T-helper 17 cell (primary cell): ENCODE measurements around the gene FGFRL1. TPM values are rescaled to one million over a fixed set of nuclear protein-coding genes. Genes with fewer than 3 reads are reported as not detected.

Source experiments
- ATAC-seq: fragments of 150-1000 bp; cut with Tn5 transposase; 2 replicates; pipeline ENCODE4 v1.10.0; 2021; ENCODE audit warnings: mild to moderate bottlenecking, moderate library complexity
- DNase-seq, 3 donors: peaks; one replicate each; pipeline versions ENCODE4 v3.0.0 to v3.0.0-alpha.2; 2020 to 2021
- H3K9me3 ChIP-seq: one replicate; pipeline ENCODE4 v1.7.0; 2013; ENCODE audit warnings: low read length, mild to moderate bottlenecking; ENCODE audit not compliant: control insufficient read depth, poor library complexity, severe bottlenecking
- H3K27ac Mint-ChIP-seq: one replicate; pipeline ENCODE4 v1.8.0; 2022; ENCODE audit warnings: mild to moderate bottlenecking, moderate library complexity, mixed read lengths
- H3K27me3 Mint-ChIP-seq: one replicate; pipeline ENCODE4 v1.8.0; 2022; ENCODE audit warnings: mixed read lengths
- H3K36me3 Mint-ChIP-seq: one replicate; pipeline ENCODE4 v1.8.0; 2022; ENCODE audit warnings: low read depth, mixed read lengths
- H3K4me1 Mint-ChIP-seq: one replicate; pipeline ENCODE4 v1.8.0; 2022; ENCODE audit warnings: mild to moderate bottlenecking, mixed read lengths
- H3K4me3 Mint-ChIP-seq: one replicate; pipeline ENCODE4 v1.8.0; 2022; ENCODE audit warnings: mild to moderate bottlenecking, moderate library complexity, mixed read lengths
- total RNA-seq, 4 donors: library from RNA in 2 of 4; stranded (reverse) in 2 of 4; gene quantifications; one replicate each; pipeline ENCODE4 v1.2.3 and lab custom pipeline; 2022 to 2026

FGFRL1 gene
- total RNA-seq, 2 donors from 2014 or later, result 23.1 to 30.1 TPM

DNA sequence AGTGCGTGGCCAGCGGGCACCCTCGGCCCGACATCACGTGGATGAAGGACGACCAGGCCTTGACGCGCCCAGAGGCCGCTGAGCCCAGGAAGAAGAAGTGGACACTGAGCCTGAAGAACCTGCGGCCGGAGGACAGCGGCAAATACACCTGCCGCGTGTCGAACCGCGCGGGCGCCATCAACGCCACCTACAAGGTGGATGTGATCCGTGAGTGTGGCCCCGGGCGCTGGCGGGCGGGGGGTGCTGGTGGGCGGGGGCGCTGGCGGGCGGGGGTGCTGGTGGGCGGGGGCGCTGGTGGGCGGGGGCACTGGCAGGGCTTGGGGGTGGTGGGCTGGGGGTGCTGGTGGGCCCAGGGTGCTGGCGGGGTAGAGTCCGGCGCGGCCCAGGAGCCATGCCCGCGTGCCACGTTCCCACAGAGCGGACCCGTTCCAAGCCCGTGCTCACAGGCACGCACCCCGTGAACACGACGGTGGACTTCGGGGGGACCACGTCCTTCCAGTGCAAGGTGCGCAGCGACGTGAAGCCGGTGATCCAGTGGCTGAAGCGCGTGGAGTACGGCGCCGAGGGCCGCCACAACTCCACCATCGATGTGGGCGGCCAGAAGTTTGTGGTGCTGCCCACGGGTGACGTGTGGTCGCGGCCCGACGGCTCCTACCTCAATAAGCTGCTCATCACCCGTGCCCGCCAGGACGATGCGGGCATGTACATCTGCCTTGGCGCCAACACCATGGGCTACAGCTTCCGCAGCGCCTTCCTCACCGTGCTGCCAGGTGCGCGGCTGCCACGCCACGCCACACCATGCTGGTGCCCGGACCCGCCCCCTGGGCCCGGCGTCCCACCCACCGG, 12.7 kb downstream of the FGFRL1 start:
- Mint-ChIP-seq H3K4me3 (no peak overlapping the region), H3K27me3 (no peaks in the 10 kb centered on the region), H3K27ac (no peak overlapping the region), H3K36me3 (peaks cover 3% of the 10 kb centered on the region), H3K4me1 (peaks cover 5% of the 10 kb centered on the region)
- no peak for ATAC-seq
- DNase-seq, result no peak
- no peaks in the 10 kb centered on the region for H3K9me3 ChIP-seq

DNA sequence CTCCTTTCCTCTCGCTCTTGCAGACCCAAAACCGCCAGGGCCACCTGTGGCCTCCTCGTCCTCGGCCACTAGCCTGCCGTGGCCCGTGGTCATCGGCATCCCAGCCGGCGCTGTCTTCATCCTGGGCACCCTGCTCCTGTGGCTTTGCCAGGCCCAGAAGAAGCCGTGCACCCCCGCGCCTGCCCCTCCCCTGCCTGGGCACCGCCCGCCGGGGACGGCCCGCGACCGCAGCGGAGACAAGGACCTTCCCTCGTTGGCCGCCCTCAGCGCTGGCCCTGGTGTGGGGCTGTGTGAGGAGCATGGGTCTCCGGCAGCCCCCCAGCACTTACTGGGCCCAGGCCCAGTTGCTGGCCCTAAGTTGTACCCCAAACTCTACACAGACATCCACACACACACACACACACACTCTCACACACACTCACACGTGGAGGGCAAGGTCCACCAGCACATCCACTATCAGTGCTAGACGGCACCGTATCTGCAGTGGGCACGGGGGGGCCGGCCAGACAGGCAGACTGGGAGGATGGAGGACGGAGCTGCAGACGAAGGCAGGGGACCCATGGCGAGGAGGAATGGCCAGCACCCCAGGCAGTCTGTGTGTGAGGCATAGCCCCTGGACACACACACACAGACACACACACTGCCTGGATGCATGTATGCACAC, 13.6 kb downstream of the FGFRL1 start:
- no peak for DNase-seq
- ATAC-seq, result no peak
- Mint-ChIP-seq H3K4me3 (no peak overlapping the region), H3K27ac (no peak overlapping the region), H3K36me3 (peaks cover 3% of the 10 kb centered on the region), H3K4me1 (peaks cover 4% of the 10 kb centered on the region), H3K27me3 (no peaks in the 10 kb centered on the region)
- H3K9me3 ChIP-seq, result no peaks in the 10 kb centered on the region

DNA sequence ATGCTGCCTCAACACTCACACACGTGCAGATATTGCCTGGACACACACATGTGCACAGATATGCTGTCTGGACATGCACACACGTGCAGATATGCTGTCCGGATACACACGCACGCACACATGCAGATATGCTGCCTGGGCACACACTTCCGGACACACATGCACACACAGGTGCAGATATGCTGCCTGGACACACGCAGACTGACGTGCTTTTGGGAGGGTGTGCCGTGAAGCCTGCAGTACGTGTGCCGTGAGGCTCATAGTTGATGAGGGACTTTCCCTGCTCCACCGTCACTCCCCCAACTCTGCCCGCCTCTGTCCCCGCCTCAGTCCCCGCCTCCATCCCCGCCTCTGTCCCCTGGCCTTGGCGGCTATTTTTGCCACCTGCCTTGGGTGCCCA, 14.7 kb downstream of the FGFRL1 start:
- Mint-ChIP-seq H3K4me1 (peaks cover 4% of the 10 kb centered on the region), H3K4me3 (no peak overlapping the region), H3K36me3 (peaks cover 3% of the 10 kb centered on the region), H3K27me3 (no peaks in the 10 kb centered on the region), H3K27ac (peak overlapping the region; percentile 11)
- peak in 2 of 3 donors; percentile 27 to 45 for DNase-seq
- ATAC-seq, result peak; percentile 90
- H3K9me3 ChIP-seq, result no peaks in the 10 kb centered on the region

DNA sequence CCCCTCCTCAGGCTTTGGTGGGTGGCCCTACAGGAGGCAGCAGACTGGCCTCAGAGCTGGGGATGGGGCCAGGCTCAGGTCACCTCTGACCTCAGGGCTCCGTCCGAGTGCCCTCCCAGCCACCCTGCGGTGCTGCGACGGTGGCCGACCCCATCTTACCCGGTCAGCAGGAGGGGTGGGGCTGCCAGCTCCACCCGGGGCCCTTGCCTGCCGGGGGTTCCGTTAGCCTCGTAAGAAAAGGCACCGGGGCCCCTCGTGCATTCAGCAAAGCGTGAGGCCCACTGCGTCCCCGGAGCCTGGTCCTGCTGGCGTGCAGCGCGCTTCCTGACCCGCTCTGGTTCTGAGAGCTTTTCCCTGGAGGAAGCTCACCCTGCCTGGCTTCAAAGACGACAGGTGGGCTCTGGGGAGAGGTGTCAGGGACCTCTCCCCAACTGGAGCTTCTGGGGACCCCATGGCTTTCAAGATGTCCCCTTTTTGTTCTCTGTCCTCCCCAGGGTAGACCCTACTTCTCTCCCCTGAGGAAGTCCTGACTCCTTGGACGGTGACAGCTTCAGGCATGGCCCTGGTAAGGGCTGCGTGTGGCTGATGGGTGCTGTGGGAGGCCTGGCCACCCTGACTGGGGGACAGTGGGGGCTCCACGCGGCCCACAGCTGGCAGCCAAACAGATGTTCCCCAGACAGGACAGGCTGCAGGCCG, 15.9 kb downstream of the FGFRL1 start:
- H3K4me3 Mint-ChIP-seq, result no peak overlapping the region
- peaks cover 3% of the 10 kb centered on the region for H3K36me3 Mint-ChIP-seq
- no peaks in the 10 kb centered on the region for H3K27me3 Mint-ChIP-seq
- DNase-seq (no peak), ATAC-seq (no peak)
- no peak overlapping the region for H3K27ac Mint-ChIP-seq
- H3K4me1 Mint-ChIP-seq, result peaks cover 4% of the 10 kb centered on the region
- H3K9me3 ChIP-seq, result no peaks in the 10 kb centered on the region

DNA sequence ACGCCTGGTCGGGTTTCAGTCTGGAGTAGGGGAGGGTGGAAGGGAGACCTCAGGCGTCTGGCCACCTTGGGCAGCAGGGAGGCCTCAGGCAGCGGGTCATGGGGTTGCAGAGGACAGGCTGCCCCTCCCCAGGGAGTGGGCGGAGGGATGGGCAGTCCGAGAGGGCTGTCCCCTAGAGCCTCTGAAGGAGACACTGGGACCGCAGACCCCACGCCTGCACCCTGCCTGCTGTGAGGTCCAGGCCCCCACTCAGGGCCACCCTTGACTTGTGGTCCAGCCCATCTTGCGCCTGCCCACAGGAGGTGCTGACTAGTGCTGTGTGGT, 16.5 kb downstream of the FGFRL1 start:
- peaks cover 4% of the 10 kb centered on the region for H3K4me1 Mint-ChIP-seq
- H3K27ac Mint-ChIP-seq, result no peak overlapping the region
- H3K4me3 Mint-ChIP-seq, result no peak overlapping the region
- ATAC-seq, result no peak
- DNase-seq, result no peak
- no peaks in the 10 kb centered on the region for H3K9me3 ChIP-seq
- H3K36me3 Mint-ChIP-seq, result peaks cover 3% of the 10 kb centered on the region
- H3K27me3 Mint-ChIP-seq, result no peaks in the 10 kb centered on the region

DNA sequence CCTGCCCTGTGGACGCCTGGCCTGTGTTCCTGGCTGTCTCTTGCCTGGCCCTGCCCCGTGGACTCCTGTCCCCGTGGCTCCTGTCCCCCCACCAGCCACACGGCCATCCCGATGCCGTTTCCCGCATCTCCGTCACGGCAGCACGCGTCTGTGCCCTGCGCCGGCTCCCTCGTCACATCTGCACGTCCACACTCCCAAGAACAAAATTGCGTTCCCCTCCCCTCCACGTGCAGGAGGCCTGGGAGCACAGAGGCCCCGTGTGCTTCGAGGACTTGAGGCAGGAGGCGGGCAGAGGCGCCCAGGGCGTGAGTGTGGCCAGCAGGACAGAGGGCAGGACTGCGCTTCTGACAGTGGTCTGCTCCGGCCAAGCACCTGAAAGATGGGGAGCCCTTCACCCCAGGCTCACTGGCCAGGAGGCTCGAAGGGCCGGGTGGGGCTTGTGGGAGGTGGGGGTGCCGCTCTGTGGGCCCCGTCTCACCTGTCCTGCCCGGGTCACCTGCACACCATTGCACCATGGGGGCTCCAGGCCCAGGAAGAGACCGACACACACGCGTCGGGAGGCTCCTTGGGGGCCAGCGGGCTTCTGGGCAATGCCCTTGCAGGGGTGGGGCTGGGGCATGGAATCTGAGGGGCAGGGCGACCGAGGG, 17.3 kb downstream of the FGFRL1 start:
- DNase-seq (no peak), ATAC-seq (no peak)
- H3K36me3 Mint-ChIP-seq, result peaks cover 3% of the 10 kb centered on the region
- no peak overlapping the region for H3K4me3 Mint-ChIP-seq
- H3K27me3 Mint-ChIP-seq, result no peaks in the 10 kb centered on the region
- H3K4me1 Mint-ChIP-seq, result peaks cover 4% of the 10 kb centered on the region
- no peak overlapping the region for H3K27ac Mint-ChIP-seq
- no peaks in the 10 kb centered on the region for H3K9me3 ChIP-seq

DNA sequence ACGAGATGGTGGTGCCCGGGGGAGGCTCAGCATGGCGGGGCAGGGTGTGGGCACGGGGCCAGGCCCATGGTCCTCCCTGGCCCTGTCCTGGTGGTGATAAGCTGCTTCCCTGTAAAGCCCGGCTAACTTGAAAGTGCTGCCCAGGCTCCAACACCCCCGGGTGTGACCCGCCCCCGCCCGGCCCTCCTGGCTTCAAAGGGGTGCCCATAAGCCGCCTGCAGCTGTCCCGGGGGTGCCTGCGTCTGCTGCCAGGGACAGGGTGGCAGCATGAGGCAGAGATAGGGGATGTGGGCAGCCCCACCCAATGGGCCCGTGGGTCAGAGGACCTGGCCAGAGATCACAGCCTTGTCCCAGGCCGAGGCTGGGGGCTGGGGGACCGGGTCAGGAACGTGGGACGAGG, 18.1 kb downstream of the FGFRL1 start:
- no peak overlapping the region for H3K4me3 Mint-ChIP-seq
- no peaks in the 10 kb centered on the region for H3K27me3 Mint-ChIP-seq
- H3K9me3 ChIP-seq, result no peaks in the 10 kb centered on the region
- peaks cover 3% of the 10 kb centered on the region for H3K36me3 Mint-ChIP-seq
- no peak overlapping the region for H3K27ac Mint-ChIP-seq
- ATAC-seq, result no peak
- peaks cover 4% of the 10 kb centered on the region for H3K4me1 Mint-ChIP-seq
- DNase-seq, result no peak

DNA sequence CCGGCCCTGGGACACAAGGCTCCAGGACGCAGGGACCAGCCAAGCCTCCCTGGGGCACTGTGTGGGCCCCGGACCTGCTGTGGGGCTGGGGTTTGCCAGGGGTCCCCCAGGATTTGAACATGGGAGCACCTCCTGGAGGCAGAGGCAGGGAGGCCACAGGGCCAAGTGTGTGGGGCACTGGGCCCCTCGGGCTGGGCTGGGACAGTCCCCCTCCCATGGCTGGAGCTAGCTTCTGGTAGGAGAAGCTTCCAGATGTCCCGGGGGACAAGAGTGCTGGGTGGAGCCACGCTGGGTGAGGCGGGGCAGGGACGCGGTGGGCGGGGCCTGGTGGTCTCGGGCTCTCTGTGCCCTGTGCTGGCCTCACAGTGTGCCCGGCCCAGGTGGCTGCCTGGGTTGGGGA, 18.6 kb downstream of the FGFRL1 start:
- no peak overlapping the region for H3K4me3 Mint-ChIP-seq
- ATAC-seq, result no peak
- no peak for DNase-seq
- no peaks in the 10 kb centered on the region for H3K9me3 ChIP-seq
- no peaks in the 10 kb centered on the region for H3K27me3 Mint-ChIP-seq
- H3K36me3 Mint-ChIP-seq, result peaks cover 3% of the 10 kb centered on the region
- H3K27ac Mint-ChIP-seq, result no peak overlapping the region
- H3K4me1 Mint-ChIP-seq, result peaks cover 4% of the 10 kb centered on the region

DNA sequence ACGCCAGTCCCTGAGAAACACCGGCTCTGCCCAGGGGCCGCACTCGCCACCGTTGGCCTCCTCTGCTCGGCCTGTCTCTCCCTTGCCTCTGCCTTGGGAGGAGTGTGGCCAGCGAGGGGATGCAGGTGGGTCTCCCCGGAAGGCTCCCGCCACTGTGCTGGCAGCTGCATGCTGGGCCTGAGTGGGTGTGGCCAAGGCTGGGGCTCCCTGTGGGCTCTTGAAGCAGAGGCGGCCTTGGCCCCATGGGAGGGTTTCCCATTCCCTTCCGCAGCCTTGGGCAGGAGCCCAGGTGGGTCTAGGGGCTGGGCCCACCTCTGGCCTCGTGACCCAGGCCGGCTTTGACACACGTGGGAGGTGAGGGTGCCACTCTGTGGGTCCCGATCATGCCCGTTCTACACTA, 19.1 kb downstream of the FGFRL1 start:
- H3K27ac Mint-ChIP-seq, result no peak overlapping the region
- no peaks in the 10 kb centered on the region for H3K9me3 ChIP-seq
- H3K4me3 Mint-ChIP-seq, result no peak overlapping the region

DNA sequence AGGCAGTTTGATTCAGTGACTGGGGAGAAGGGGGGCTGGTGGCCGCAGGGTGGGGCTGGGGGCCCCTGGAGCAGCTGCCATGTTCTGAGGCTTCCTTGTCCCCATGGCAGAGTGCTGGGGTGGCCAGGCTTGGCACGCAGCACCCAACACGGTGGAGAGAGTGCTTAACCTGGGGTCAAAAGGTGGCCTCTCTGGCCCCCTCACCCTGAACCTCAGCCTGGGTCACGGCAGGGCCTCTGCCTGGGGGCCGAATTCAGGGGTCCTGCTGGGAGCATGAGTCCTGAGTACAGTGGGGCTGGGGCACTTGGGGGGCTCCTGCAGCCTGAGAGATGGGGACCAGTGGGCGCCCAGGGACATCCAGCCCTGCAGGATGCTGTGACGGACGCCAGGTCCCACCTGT, 19.9 kb downstream of the FGFRL1 start:
- H3K4me3 Mint-ChIP-seq, result no peak overlapping the region
- H3K36me3 Mint-ChIP-seq, result no peaks in the 10 kb centered on the region
- H3K27me3 Mint-ChIP-seq, result no peaks in the 10 kb centered on the region
- DNase-seq, result no peak
- H3K4me1 Mint-ChIP-seq, result no peaks in the 10 kb centered on the region
- no peaks in the 10 kb centered on the region for H3K9me3 ChIP-seq
- no peak for ATAC-seq
- no peak overlapping the region for H3K27ac Mint-ChIP-seq

More for the DNA sequence above, 19.1 kb downstream of the FGFRL1 start:
- Mint-ChIP-seq H3K36me3 (no peaks in the 10 kb centered on the region), H3K4me1 (peaks cover 4% of the 10 kb centered on the region), H3K27me3 (no peaks in the 10 kb centered on the region)
- no peak for DNase-seq
- no peak for ATAC-seq

DNA sequence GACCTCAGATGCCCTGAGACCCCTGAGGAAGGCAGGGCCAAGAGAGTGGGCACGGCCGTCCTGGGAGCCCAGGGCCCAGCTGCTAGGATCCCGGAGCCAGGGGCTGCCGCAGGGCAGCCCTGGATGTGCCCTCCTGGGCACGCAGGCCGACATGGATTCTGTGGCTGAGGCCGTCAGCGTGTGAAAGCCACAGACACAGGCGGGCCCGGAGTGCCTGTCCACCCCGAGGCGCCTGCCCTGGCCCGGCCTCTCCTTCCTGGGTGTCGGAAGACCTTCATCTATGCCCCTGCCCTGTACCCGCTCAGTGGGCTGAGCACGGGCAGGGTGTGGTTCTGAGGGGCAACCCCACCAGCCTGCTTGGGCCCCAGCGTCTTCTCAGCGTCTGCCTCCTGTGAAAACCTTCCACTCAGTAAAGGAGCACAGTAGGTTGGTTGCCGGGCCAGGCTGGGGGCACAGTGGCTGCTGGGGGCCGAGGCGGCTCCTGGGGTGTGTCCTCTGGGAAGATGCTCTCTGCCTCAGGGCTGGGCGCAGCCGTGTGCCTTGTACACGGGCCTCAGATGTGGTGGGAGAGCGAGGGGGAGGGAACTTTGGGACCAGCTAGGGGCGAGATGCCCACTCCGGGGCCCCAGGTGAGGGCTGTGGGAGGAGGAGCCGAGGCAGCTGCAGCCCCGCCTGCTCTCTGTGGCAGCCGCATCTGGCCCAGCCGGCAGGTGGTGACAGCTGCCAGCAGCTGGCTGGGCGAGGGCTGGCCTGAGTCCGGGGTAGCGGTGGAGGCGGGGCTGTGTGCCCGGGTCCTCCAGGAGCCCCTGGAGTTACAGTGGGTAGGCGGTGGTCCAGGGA, 20.8 kb downstream of the FGFRL1 start:
- H3K4me1 Mint-ChIP-seq, result no peaks in the 10 kb centered on the region
- no peaks in the 10 kb centered on the region for H3K27me3 Mint-ChIP-seq
- ATAC-seq (no peak), DNase-seq (no peak)
- H3K4me3 Mint-ChIP-seq, result no peak overlapping the region
- no peak overlapping the region for H3K27ac Mint-ChIP-seq
- H3K9me3 ChIP-seq, result no peaks in the 10 kb centered on the region
- H3K36me3 Mint-ChIP-seq, result no peaks in the 10 kb centered on the region

DNA sequence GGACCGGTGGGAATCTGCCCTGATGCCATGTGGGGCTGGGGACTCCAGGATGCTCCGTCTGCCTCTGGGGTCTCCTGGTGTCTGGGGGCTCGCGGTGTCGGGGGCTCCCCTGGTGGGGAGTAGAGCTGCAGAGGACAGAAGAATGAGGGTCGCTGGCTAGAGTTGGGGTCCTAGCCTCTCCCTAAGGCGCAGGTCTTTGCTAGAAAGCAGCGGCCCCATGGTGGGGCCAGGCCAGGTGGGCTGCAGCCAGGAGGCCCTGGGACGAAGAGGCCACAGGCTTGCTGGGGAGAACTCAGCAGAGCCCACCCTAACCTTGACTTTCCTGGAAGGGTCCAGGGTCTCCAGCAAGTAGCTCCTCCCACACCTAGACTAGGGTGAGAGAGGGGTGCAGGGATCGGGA, 21.4 kb downstream of the FGFRL1 start:
- Mint-ChIP-seq H3K27me3 (no peaks in the 10 kb centered on the region), H3K36me3 (no peaks in the 10 kb centered on the region), H3K4me1 (no peaks in the 10 kb centered on the region), H3K4me3 (no peak overlapping the region), H3K27ac (no peak overlapping the region)
- no peaks in the 10 kb centered on the region for H3K9me3 ChIP-seq
- ATAC-seq (no peak), DNase-seq (no peak)
